Measurements from ENCODE around the gene SMARCD3.

GRCh38 chr7:151207804-151208203 is 40.7 kb downstream of the SMARCD3 start:
- TF ChIP-seq, protein P1, sequence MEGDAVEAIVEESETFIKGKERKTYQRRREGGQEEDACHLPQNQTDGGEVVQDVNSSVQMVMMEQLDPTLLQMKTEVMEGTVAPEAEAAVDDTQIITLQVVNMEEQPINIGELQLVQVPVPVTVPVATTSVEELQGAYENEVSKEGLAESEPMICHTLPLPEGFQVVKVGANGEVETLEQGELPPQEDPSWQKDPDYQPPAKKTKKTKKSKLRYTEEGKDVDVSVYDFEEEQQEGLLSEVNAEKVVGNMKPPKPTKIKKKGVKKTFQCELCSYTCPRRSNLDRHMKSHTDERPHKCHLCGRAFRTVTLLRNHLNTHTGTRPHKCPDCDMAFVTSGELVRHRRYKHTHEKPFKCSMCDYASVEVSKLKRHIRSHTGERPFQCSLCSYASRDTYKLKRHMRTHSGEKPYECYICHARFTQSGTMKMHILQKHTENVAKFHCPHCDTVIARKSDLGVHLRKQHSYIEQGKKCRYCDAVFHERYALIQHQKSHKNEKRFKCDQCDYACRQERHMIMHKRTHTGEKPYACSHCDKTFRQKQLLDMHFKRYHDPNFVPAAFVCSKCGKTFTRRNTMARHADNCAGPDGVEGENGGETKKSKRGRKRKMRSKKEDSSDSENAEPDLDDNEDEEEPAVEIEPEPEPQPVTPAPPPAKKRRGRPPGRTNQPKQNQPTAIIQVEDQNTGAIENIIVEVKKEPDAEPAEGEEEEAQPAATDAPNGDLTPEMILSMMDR (conservative IDR thresholded peaks at IDR 0.05; ENCODE audit: low read length): no peak
- TF ChIP-seq EZH2phosphoT487 (IDR thresholded peaks at IDR 0.05; ENCODE audit: borderline replicate concordance, low read depth, low read length): no peak
